Esophagus squamous epithelium (tissue), 5 donors: ENCODE results near the gene DSCAML1. TPM values are rescaled to one million over a fixed set of nuclear protein-coding genes. Genes with fewer than 3 reads are reported as not detected.

Source experiments
- DNase-seq: peaks from one replicate; lab custom pipeline; 2025; lab: John Stamatoyannopoulos, UW
- H3K27ac ChIP-seq, 4 donors: fragments of 200-600 bp; sonication (generic); one replicate each; pipeline ENCODE4 v1.5.1; 2016 to 2019; ENCODE audit warnings: mild to moderate bottlenecking in 1 of 4
- H3K27me3 ChIP-seq, 4 donors: fragments of 200-600 bp; sonication (generic); 1 replicate in 3 of 4; 2 replicates in 1 of 4; pipeline versions ENCODE4 v1.5.1 to v1.6.0; 2017 to 2021; ENCODE audit warnings: antibody characterized with exemption in 1 of 4
- H3K36me3 ChIP-seq, 3 donors: fragments of 200-600 bp; sonication (generic); one replicate each; pipeline ENCODE4 v1.5.1; 2016 to 2019
- H3K4me1 ChIP-seq, 3 donors: fragments of 200-600 bp; sonication (generic); one replicate each; pipeline ENCODE4 v1.5.1; 2017 to 2019
- H3K4me3 ChIP-seq, 4 donors: fragments of 200-600 bp; sonication (generic); 1 replicate in 3 of 4; 2 replicates in 1 of 4; pipeline ENCODE4 v1.5.1; 2016 to 2019; ENCODE audit warnings: mild to moderate bottlenecking in 2 of 4, moderate library complexity in 1 of 4
- H3K9me3 ChIP-seq, 3 donors: fragments of 200-600 bp; sonication (generic); one replicate each; pipeline ENCODE4 v1.5.1; 2016 to 2019
- CTCF ChIP-seq, 6 experiments: fragments of 450-650 bp in 4 of 6; fragments of 200-600 bp in 2 of 6; sonication (generic) in 2 of 6; IDR thresholded peaks; one replicate each; pipeline ENCODE4 v1.5.1; 2016 to 2019; ENCODE audit warnings: antibody characterized with exemption in 6 of 6, mild to moderate bottlenecking in 4 of 6, moderate library complexity in 4 of 6
- POLR2A ChIP-seq, 4 donors: fragments of 450-650 bp; IDR thresholded peaks; one replicate each; pipeline ENCODE4 v1.6.1; 2017; ENCODE audit warnings: antibody characterized with exemption in 4 of 4, mild to moderate bottlenecking in 4 of 4, moderate library complexity in 3 of 4
- WGBS, 2 donors: methylation state at CpG; one replicate each; pipeline ENCODE4 v1.1.5; 2018; 5-methylcytosine and 5-hydroxymethylcytosine counted together
- intact Hi-C: fragments of 100-400 bp; cut with DNase I; formaldehyde crosslinking; loops from one replicate; pipeline ENCODE4 v1.15.0; 2022
- total RNA-seq, 4 donors: library from RNA; depleted of rRNA; stranded (reverse); fragments of >200 nt; gene quantifications; one replicate each; pipeline ENCODE4 v1.1.0, GENCODE V29; 2016
- donor health status: DM: yes; HTN: yes; CAD: no.

DSCAML1 gene
- total RNA-seq, 4 donors from 2014 or later = 0.04 to 0.19 TPM; not detected in 2

DNA sequence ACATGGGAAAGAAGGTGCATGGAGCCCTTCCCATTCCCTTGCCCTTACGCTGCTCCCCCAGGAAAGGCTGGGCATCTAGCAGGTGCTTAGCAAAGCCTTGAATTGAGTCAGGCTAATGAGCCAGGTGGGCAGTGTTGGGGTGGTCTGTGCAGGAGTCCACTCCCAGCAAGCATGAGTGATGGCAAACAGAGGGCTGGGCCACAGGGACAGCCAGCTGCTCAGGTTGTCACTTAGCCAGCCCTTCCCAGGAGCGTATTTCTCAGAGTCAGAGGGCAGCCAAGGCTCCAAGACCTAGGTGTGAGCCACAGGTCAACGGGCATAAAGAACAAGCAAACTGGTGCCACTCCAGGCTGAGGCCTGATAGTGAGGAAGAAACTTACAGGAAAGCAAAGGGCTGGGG is 149.8 kb downstream of the DSCAML1 start:
- no peak overlapping the region for H3K27ac ChIP-seq
- no peak overlapping the region for H3K4me3 ChIP-seq
- H3K36me3 ChIP-seq = no peaks in the 10 kb centered on the region
- H3K27me3 ChIP-seq = peaks cover 0 to 33% (median 0%) of the 10 kb centered on the region in 4 donors
- intact Hi-C loops = no loop called here
- H3K9me3 ChIP-seq = no peaks in the 10 kb centered on the region
- H3K4me1 ChIP-seq = peaks cover 0 to 4% (median 0%) of the 10 kb centered on the region in 3 donors
- no peak for DNase-seq
- 70 to 73% methylated on average over 3 of the region's 3 CpGs for WGBS, 2 donors
- TF ChIP-seq CTCF (IDR thresholded peaks at IDR 0.05) = no peak
- no peak for TF ChIP-seq POLR2A (IDR thresholded peaks at IDR 0.05)

- 66 to 78% methylated on average over 6 of the region's 6 CpGs for WGBS, 2 donors
- TF ChIP-seq CTCF (IDR thresholded peaks at IDR 0.05) = no peak
- no peak for TF ChIP-seq POLR2A (IDR thresholded peaks at IDR 0.05)
- intact Hi-C loops = no loop called here
- no peak for DNase-seq
- H3K9me3 ChIP-seq = no peaks in the 10 kb centered on the region
- H3K36me3 ChIP-seq = no peaks in the 10 kb centered on the region
- H3K4me1 ChIP-seq = peaks cover 0 to 4% (median 0%) of the 10 kb centered on the region in 3 donors
- peaks cover 0 to 33% (median 0%) of the 10 kb centered on the region in 4 donors for H3K27me3 ChIP-seq
- H3K4me3 ChIP-seq = no peak overlapping the region
- no peak overlapping the region for H3K27ac ChIP-seq
Observed at GRCh38 chr11:117646411-117646810, 150.6 kb downstream of the DSCAML1 start.

GRCh38 chr11:117644403-117645155 is 152.4 kb downstream of the DSCAML1 start:
- peaks cover 0 to 40% (median 0%) of the 10 kb centered on the region in 4 donors for H3K27me3 ChIP-seq
- intact Hi-C loops = no loop called here
- no peaks in the 10 kb centered on the region for H3K36me3 ChIP-seq
- H3K4me1 ChIP-seq = no peaks in the 10 kb centered on the region
- TF ChIP-seq CTCF (IDR thresholded peaks at IDR 0.05) = no peak
- no peak for TF ChIP-seq POLR2A (IDR thresholded peaks at IDR 0.05)
- H3K9me3 ChIP-seq = no peaks in the 10 kb centered on the region
- H3K27ac ChIP-seq = no peak overlapping the region
- DNase-seq = no peak
- no peak overlapping the region for H3K4me3 ChIP-seq
- WGBS, 2 donors = 59 to 63% methylated on average over 11 to 17 of the region's 26 CpGs

DNA sequence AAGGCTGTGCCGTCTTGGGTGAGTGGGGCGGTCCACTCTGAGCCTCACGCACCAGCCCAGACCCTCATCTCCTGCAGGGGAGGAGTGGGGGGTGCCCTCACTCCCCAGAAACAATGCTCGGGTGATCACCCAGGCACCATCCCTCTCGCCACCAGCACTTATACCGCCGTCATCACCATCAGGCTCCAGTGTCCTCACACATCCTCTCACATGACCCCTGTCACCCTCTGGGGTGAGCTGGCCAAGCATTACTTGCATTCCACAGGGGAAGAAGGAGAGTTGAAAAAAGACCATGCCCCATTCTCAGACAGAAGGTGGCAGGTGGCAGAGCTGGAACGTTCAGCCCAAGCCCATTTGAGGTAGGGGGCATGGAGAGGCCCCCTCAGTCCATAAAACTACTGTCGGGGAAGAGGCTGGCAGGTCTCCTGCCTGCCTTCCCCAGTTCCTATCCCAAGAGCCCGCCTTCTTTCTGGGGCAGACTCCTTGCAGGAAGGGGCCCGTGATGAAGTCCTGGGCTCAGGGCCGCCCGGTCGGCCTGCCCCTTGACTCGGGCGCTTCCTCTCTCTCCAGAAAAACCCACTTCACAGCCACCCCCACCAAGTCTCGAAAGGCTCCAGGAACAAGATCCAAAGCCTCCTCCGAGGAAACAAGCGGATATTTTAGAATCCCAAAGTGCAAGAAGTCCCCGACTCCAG is 153.3 kb downstream of the DSCAML1 start:
- Histone ChIP-seq H3K4me3 (no peak overlapping the region), H3K27me3 (peaks cover 0 to 48% (median 0%) of the 10 kb centered on the region in 4 donors), H3K4me1 (no peaks in the 10 kb centered on the region), H3K36me3 (no peaks in the 10 kb centered on the region), H3K27ac (no peak overlapping the region), H3K9me3 (no peaks in the 10 kb centered on the region)
- intact Hi-C loops = no loop called here
- no peak for DNase-seq
- TF ChIP-seq POLR2A (IDR thresholded peaks at IDR 0.05) = no peak
- no peak for TF ChIP-seq CTCF (IDR thresholded peaks at IDR 0.05)
- 73 to 87% methylated on average over 4 to 9 of the region's 20 CpGs for WGBS, 2 donors

- TF ChIP-seq CTCF (IDR thresholded peaks at IDR 0.05) = no peak
- no peak for TF ChIP-seq POLR2A (IDR thresholded peaks at IDR 0.05)
- Histone ChIP-seq H3K4me3 (no peak overlapping the region), H3K27me3 (peaks cover 0 to 55% (median 0%) of the 10 kb centered on the region in 4 donors), H3K36me3 (no peaks in the 10 kb centered on the region), H3K27ac (no peak overlapping the region), H3K9me3 (no peaks in the 10 kb centered on the region), H3K4me1 (no peaks in the 10 kb centered on the region)
- intact Hi-C loops = no loop called here
- no peak for DNase-seq
- 54 to 57% methylated on average over 3 of the region's 3 CpGs for WGBS, 2 donors
Observed at GRCh38 chr11:117642835-117643234, 154.2 kb downstream of the DSCAML1 start.
